ENCODE results near the gene CYS1. TPM values are rescaled to one million over a fixed set of nuclear protein-coding genes. Genes with fewer than 3 reads are reported as not detected.
"Not testable (repeated sequence)": the region's sequence is repeated elsewhere in the genome, so short reads cannot be mapped to it uniquely, and the experiment has no call there.

The CYS1 gene
- total RNA-seq, 2 experiments from 2014 or later = not detected

- H3K27ac Mint-ChIP-seq = no peak overlapping the region
Observed at GRCh38 chr2:10038123-10038522, 42.1 kb downstream of the CYS1 start.

DNA sequence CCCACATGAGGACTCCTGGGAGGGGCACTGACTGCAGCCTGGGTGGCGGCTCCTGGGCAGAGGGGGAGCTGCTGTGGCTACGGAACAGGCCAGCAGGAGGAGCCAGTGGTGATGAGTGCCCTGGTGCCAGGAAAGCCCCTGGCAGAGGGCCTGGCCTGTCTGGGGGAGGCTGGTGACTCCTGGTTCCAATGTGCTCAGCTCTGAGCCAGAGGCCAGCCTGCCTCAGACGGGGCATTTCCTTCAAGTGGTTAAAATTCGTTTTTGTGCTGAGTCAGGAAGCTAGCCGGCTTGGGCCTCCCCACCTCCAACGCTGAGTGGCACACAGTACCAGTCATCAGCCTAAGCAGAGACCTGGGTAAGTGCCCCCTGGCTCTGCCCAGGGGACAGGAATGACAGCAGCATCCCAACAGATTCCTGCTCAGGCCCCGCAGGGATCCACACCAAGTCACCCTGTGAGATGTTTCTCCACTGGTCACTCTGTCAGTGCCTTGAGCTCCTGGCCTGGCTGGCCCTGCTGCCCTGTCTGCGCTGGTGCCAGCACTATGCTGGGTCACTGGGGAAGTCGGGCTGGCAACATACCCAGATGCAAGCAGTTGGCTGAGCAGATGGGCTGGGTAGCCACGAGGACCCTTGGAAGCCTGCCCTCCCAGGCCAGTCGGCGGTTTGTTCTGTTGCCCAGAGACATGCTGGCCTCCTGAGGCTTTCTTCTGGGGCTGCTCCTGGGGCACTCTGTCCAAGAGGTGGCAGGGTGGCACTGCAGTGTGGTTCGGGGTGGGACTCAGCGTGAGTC is 43.9 kb downstream of the CYS1 start:
- no peaks in the 10 kb centered on the region for H3K27me3 Mint-ChIP-seq
- H3K27ac Mint-ChIP-seq = no peak overlapping the region

More at GRCh38 chr2:10038123-10038522, 42.1 kb downstream of the CYS1 start:
- H3K36me3 Mint-ChIP-seq = peaks cover 2% of the 10 kb centered on the region
- no peak for DNase-seq
- H3K4me1 Mint-ChIP-seq = peaks cover 13% of the 10 kb centered on the region
- no peaks in the 10 kb centered on the region for H3K9me3 Mint-ChIP-seq
- no peak overlapping the region for H3K4me3 Mint-ChIP-seq
- H3K27me3 Mint-ChIP-seq = peaks cover 3% of the 10 kb centered on the region

DNA sequence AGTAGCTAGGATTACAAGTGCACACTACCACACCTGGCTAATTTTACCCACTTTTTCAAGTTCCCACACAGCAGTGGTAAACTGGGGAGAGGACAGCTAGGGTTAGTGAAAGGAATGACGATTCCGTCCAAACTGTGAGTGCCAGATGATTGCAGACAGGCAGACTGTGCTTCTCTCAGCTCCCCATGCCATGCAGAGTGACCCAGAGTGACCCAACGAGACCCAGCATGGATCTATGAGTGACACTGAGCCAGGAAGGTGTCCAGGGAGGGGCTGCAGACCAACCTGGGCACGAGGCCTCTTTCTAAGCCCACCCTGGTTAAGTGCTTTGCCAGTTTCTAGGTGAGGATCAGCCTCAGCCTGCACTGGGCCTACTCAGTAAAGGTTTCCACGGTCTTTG is 44.6 kb downstream of the CYS1 start:
- no peaks in the 10 kb centered on the region for H3K9me3 Mint-ChIP-seq
- no peaks in the 10 kb centered on the region for H3K27me3 Mint-ChIP-seq
- no peak overlapping the region for H3K27ac Mint-ChIP-seq
- no peak overlapping the region for H3K4me3 Mint-ChIP-seq
- no peaks in the 10 kb centered on the region for H3K36me3 Mint-ChIP-seq
- H3K4me1 Mint-ChIP-seq = peaks cover 7% of the 10 kb centered on the region
- no peak for DNase-seq

More for the DNA sequence above, 43.9 kb downstream of the CYS1 start:
- peak; percentile 44 for DNase-seq
- Mint-ChIP-seq H3K4me1 (peaks cover 7% of the 10 kb centered on the region), H3K4me3 (no peak overlapping the region), H3K36me3 (no peaks in the 10 kb centered on the region), H3K9me3 (no peaks in the 10 kb centered on the region)

DNA sequence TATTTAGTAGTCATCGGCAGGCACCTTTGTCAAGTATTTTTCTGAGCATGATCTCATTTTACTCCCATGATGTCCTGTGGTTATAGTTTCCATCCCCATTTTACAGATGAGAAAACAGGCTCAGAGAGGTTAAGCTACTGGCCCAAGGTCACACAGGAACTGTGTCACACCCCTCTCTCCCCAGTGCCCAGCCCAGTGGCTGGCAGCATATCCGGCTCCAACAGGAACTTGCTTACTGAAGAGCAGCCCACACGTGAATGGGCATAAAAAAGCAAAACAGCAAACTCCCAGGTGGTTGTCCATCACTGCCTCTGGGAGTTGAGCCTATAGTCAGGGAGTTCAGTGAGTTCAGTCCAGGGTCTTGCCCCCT is 45.2 kb downstream of the CYS1 start:
- no peak for DNase-seq
- Mint-ChIP-seq H3K27me3 (no peaks in the 10 kb centered on the region), H3K4me1 (peaks cover 11% of the 10 kb centered on the region), H3K4me3 (no peak overlapping the region), H3K9me3 (no peaks in the 10 kb centered on the region), H3K27ac (no peak overlapping the region), H3K36me3 (no peaks in the 10 kb centered on the region)

- Mint-ChIP-seq H3K4me1 (peaks cover 16% of the 10 kb centered on the region), H3K27ac (no peak overlapping the region), H3K9me3 (no peaks in the 10 kb centered on the region), H3K27me3 (no peaks in the 10 kb centered on the region), H3K36me3 (no peaks in the 10 kb centered on the region), H3K4me3 (no peak overlapping the region)
- no peak for DNase-seq
Observed at GRCh38 chr2:10034333-10035052, 45.7 kb downstream of the CYS1 start.

GRCh38 chr2:10033251-10034006 is 46.8 kb downstream of the CYS1 start:
- Mint-ChIP-seq H3K27me3 (no peaks in the 10 kb centered on the region), H3K36me3 (no peaks in the 10 kb centered on the region), H3K27ac (no peak overlapping the region), H3K4me3 (no peak overlapping the region), H3K4me1 (peaks cover 22% of the 10 kb centered on the region), H3K9me3 (no peaks in the 10 kb centered on the region)
- no peak for DNase-seq

DNA sequence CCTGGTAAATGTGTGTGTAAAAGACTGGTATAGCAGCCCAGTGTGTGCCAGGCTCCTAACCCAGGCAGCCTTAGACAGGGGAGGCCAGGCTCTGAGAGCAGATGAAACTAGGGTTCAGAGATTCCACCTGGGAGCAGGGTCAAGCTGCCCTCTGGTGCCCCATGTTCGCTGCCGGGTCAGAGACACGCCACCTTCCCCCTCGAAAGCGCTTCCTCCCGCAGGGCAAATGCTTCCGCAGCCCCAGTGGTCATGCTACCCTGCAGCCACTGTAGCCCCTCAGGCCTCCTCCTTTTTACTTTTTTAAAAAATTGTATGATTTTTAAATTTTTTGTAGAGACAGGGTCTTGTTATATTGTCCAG is 47.5 kb downstream of the CYS1 start:
- H3K4me1 Mint-ChIP-seq = peaks cover 22% of the 10 kb centered on the region
- no peak overlapping the region for H3K27ac Mint-ChIP-seq

GRCh38 chr2:10031886-10032745 is 48.1 kb downstream of the CYS1 start:
- no peak overlapping the region for H3K4me3 Mint-ChIP-seq
- H3K9me3 Mint-ChIP-seq = no peaks in the 10 kb centered on the region
- H3K27ac Mint-ChIP-seq = no peak overlapping the region
- peaks cover 22% of the 10 kb centered on the region for H3K4me1 Mint-ChIP-seq
- H3K27me3 Mint-ChIP-seq = no peaks in the 10 kb centered on the region
- H3K36me3 Mint-ChIP-seq = no peaks in the 10 kb centered on the region
- DNase-seq = no peak

More for the DNA sequence above, 47.5 kb downstream of the CYS1 start:
- no peaks in the 10 kb centered on the region for H3K9me3 Mint-ChIP-seq
- H3K27me3 Mint-ChIP-seq = no peaks in the 10 kb centered on the region
- H3K36me3 Mint-ChIP-seq = no peaks in the 10 kb centered on the region
- no peak for DNase-seq
- H3K4me3 Mint-ChIP-seq = no peak overlapping the region

DNA sequence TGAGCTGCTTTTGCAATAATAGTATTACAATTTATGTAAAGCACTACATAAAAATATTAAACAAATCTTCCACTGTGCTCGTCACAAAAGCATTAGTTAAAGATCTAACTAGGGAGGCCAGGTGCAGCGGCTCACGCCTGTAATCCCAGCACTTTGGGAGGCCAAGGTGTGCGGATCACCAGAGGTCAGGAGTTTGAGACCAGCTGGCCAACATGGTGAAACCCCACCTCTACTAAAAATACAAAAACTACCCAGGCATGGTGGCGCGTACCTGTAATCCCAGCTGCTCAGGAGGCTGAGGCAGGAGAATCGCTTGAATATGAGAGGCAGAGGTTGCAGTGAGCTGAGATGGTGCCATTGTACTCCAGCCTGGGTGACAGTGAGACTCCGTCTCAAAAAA is 49.4 kb downstream of the CYS1 start:
- not testable (repeated sequence) for H3K27ac Mint-ChIP-seq, H3K4me3 Mint-ChIP-seq, H3K27me3 Mint-ChIP-seq, H3K9me3 Mint-ChIP-seq, H3K36me3 Mint-ChIP-seq, DNase-seq
- H3K4me1 Mint-ChIP-seq = peaks cover 21% of the 10 kb centered on the region

- DNase-seq = no peak
- H3K27me3 Mint-ChIP-seq = no peaks in the 10 kb centered on the region
- H3K27ac Mint-ChIP-seq = no peak overlapping the region
- no peaks in the 10 kb centered on the region for H3K9me3 Mint-ChIP-seq
- no peaks in the 10 kb centered on the region for H3K36me3 Mint-ChIP-seq
- H3K4me3 Mint-ChIP-seq = no peak overlapping the region
- peaks cover 19% of the 10 kb centered on the region for H3K4me1 Mint-ChIP-seq
Observed at GRCh38 chr2:10030311-10030736, 49.9 kb downstream of the CYS1 start.

DNA sequence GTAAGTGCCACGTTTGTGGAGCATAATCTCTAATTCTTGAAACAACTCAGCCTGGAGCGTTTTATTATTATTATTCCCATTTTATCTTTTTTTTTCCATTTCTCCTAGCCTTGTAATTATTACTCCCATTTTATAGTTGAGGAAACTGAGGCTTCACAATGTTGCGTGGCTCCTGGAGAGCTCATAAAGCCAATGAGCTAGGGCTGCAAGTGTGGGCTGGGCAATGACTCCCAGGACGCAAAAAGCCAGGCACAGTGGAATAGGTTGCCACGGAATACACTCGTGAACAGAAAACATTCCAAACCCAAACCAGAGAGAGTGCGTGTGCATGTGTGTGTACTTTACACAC is 50.4 kb downstream of the CYS1 start:
- H3K9me3 Mint-ChIP-seq = no peaks in the 10 kb centered on the region
- DNase-seq = no peak
- peak overlapping the region; percentile 59 for H3K4me3 Mint-ChIP-seq
- H3K27me3 Mint-ChIP-seq = no peaks in the 10 kb centered on the region
- H3K27ac Mint-ChIP-seq = peak overlapping the region; percentile 25
- no peaks in the 10 kb centered on the region for H3K36me3 Mint-ChIP-seq
- peaks cover 17% of the 10 kb centered on the region for H3K4me1 Mint-ChIP-seq

DNA sequence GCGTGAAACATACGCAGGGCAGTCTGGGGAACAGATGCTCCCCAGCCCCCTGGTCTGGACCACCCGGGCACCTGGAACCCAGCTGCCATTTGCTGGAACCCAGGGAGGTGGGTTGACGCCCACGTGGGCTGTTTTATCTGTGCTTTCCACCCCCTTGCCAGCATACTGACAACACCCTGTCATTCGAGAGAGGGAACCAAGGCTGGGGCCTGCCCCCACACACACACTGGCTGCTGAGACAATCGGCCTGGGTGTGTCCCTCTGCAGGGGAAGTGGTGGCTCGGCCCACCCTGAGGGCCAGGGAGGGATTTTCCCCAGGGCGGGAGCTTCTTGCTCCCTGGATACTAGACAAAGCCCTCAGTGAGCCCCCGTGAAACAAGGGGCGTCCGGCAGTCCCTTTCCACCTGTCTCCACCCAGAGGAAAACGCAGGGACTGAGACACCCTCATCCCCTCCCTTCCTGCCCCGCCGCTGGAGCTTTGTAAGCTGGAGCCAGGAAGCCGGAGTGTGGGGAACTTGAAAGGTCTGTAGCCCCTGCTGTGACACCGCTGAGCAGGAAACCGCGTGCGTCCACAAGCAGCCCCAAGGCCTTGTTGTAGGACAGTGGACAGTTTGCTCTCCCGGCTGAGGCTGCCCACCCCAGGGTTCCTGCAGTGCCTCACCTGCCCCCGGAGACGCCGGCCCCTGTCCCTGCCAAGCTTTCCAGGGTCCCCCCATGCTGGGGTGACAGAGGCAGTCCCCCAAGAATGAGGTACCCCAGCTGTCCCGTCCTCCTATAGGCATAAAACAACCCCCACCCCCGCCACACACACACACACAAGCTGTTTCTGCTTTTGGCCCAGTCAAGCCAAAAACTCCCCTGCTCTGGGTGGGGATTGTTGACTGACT is 51.0 kb downstream of the CYS1 start:
- no peaks in the 10 kb centered on the region for H3K36me3 Mint-ChIP-seq
- no peaks in the 10 kb centered on the region for H3K27me3 Mint-ChIP-seq
- peak overlapping the region; percentile 59 for H3K4me3 Mint-ChIP-seq
- H3K27ac Mint-ChIP-seq = peak overlapping the region; percentile 42
- peaks cover 15% of the 10 kb centered on the region for H3K4me1 Mint-ChIP-seq
- H3K9me3 Mint-ChIP-seq = no peaks in the 10 kb centered on the region
- peak; percentile 60 for DNase-seq

- H3K9me3 Mint-ChIP-seq = no peaks in the 10 kb centered on the region
- H3K4me1 Mint-ChIP-seq = peaks cover 15% of the 10 kb centered on the region
- no peaks in the 10 kb centered on the region for H3K36me3 Mint-ChIP-seq
- H3K27me3 Mint-ChIP-seq = no peaks in the 10 kb centered on the region
- no peak overlapping the region for H3K4me3 Mint-ChIP-seq
- DNase-seq = no peak
- no peak overlapping the region for H3K27ac Mint-ChIP-seq
Observed at GRCh38 chr2:10028407-10028987, 51.7 kb downstream of the CYS1 start.
